Chondrocyte (in vitro differentiated cells): Measurements from ENCODE around the gene EVI5. TPM values are rescaled to one million over a fixed set of nuclear protein-coding genes. Genes with fewer than 3 reads are reported as not detected.

Experiments
- DNase-seq: peaks from one replicate; pipeline ENCODE4 v3.0.0; 2021; ENCODE audit warnings: mixed read lengths, low spot score
- H3K27ac Mint-ChIP-seq: one replicate; pipeline ENCODE4 v1.8.0; 2021; ENCODE audit warnings: mild to moderate bottlenecking, moderate library complexity, mixed read lengths; ENCODE audit not compliant: unreplicated experiment
- H3K27me3 Mint-ChIP-seq: 2 replicates; pipeline ENCODE4 v1.8.0; 2021; ENCODE audit warnings: low read depth, mixed read lengths
- H3K36me3 Mint-ChIP-seq: 2 replicates; pipeline ENCODE4 v1.8.0; 2021; ENCODE audit warnings: low read depth, mixed read lengths
- H3K4me1 Mint-ChIP-seq: 2 replicates; pipeline ENCODE4 v1.8.0; 2021; ENCODE audit warnings: low read depth, mild to moderate bottlenecking, mixed read lengths
- H3K4me3 Mint-ChIP-seq: one replicate; pipeline ENCODE4 v1.8.0; 2021; ENCODE audit warnings: mild to moderate bottlenecking, moderate library complexity, mixed read lengths; ENCODE audit not compliant: unreplicated experiment
- H3K9me3 Mint-ChIP-seq: 2 replicates; pipeline ENCODE4 v1.8.0; 2021; ENCODE audit warnings: low read depth, mixed read lengths
- CTCF ChIP-seq: fragments of 200-600 bp; sonication (generic); IDR thresholded peaks from 2 replicates; pipeline ENCODE4 v1.5.0; 2021; ENCODE audit warnings: antibody characterized with exemption, mild to moderate bottlenecking, moderate library complexity
- total RNA-seq: library from RNA; stranded (reverse); gene quantifications from 3 replicates; pipeline ENCODE4 v1.2.1, GENCODE V29; 2021

Gene EVI5
- total RNA-seq, 1 donor from 2014 or later: 66.8 TPM

DNA sequence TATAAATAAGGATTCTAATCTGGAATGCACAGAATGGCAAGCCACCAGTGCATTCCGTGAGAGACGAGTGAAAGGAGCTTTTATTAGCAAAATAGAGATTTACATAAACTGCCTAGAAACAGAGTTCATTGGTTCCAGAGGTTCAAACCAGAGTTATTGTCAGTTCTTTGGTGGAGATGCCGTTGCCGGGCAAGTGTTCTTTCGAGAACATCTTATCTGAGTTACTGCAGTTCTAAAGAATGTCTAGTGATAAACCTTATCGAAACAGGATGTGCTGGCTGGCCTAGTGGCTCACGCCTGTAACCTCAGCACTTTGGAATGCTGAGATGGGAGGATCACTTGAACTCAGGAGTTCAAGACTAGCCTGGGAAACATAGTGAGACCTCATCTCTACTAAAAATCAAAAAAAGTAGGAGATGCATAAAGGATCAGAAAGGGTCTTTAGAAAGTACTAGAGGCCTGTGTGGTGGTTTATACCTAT is 19.9 kb upstream of the EVI5 start:
- Mint-ChIP-seq H3K9me3 (no peaks in the 10 kb centered on the region), H3K4me1 (peaks cover 17% of the 10 kb centered on the region), H3K27me3 (no peaks in the 10 kb centered on the region), H3K4me3 (peak overlapping the region; percentile 61), H3K36me3 (no peaks in the 10 kb centered on the region), H3K27ac (peak overlapping the region; percentile 94)
- no peak for DNase-seq
- TF ChIP-seq CTCF: no peak

- Mint-ChIP-seq H3K36me3 (no peaks in the 10 kb centered on the region), H3K4me1 (peaks cover 18% of the 10 kb centered on the region), H3K27me3 (no peaks in the 10 kb centered on the region), H3K27ac (no peak overlapping the region), H3K9me3 (no peaks in the 10 kb centered on the region), H3K4me3 (no peak overlapping the region)
- no peak for DNase-seq
- TF ChIP-seq CTCF: no peak
Observed at GRCh38 chr1:92803140-92803887, 18.4 kb upstream of the EVI5 start.

- TF ChIP-seq CTCF: no peak
- DNase-seq: no peak
- peaks cover 8% of the 10 kb centered on the region for H3K9me3 Mint-ChIP-seq
- no peak overlapping the region for H3K4me3 Mint-ChIP-seq
- H3K36me3 Mint-ChIP-seq: no peaks in the 10 kb centered on the region
- H3K27me3 Mint-ChIP-seq: no peaks in the 10 kb centered on the region
- peak overlapping the region; percentile 73 for H3K27ac Mint-ChIP-seq
- peaks cover 30% of the 10 kb centered on the region for H3K4me1 Mint-ChIP-seq
Observed at GRCh38 chr1:92797961-92798360, 13.1 kb upstream of the EVI5 start.

DNA sequence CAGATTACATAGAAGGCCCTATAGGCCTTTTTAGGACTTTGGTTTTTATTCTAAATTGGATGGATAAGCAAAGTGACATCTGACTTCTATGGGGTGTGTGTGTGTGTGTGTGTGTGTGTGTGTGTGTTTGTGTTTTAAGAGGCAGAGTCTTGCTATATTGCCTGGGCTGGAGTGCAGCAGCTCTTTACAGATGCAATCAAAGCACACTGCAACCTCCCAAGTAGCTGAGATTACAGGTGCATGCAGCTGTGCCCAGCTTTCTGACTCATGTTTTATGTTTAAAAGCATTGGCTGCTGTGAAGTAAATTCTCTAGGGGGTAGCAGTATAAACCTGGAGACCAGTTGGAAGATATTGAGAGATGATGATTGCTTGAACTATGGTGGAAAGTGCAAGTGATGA is 12.4 kb upstream of the EVI5 start:
- H3K4me3 Mint-ChIP-seq: no peak overlapping the region
- no peak for DNase-seq

DNA sequence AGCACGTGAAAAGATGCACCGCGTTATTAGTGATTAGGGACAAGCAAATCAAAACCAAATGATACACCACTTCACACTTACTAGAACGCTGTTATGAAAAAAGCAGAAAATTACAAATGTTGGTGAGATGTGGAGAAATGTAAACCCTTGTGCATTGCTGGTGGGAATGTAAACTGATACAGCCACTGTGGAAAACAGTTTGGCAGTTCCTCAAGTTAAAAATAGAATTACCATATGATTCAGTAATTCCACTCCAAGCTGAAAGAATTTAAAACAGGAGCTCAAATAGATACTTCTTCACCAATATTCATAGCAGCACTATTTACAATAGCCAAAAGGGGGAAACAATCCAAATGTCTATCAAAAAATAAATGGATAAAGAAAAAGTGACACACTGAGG is 10.3 kb upstream of the EVI5 start:
- Mint-ChIP-seq H3K4me3 (no peak overlapping the region), H3K36me3 (no peaks in the 10 kb centered on the region), H3K27ac (peak overlapping the region; percentile 64), H3K4me1 (peaks cover 36% of the 10 kb centered on the region), H3K27me3 (no peaks in the 10 kb centered on the region), H3K9me3 (peaks cover 8% of the 10 kb centered on the region)
- DNase-seq: no peak
- TF ChIP-seq CTCF: peak; percentile 23

More for the DNA sequence above, 12.4 kb upstream of the EVI5 start:
- no peak for TF ChIP-seq CTCF
- H3K4me1 Mint-ChIP-seq: peaks cover 30% of the 10 kb centered on the region
- no peak overlapping the region for H3K27ac Mint-ChIP-seq
- H3K9me3 Mint-ChIP-seq: peaks cover 8% of the 10 kb centered on the region
- no peaks in the 10 kb centered on the region for H3K36me3 Mint-ChIP-seq
- H3K27me3 Mint-ChIP-seq: no peaks in the 10 kb centered on the region
